Measurements from ENCODE around the gene C1orf53.

- TF ChIP-seq ESRRG (CRISPR knock-in tag; IDR thresholded peaks at IDR 0.05) (no peak), TSHZ2 (CRISPR knock-in tag; IDR thresholded peaks at IDR 0.05) (no peak), PPARA (CRISPR knock-in tag; IDR thresholded peaks at IDR 0.05; ENCODE audit: borderline replicate concordance) (no peak), PATZ1 (CRISPR knock-in tag; IDR thresholded peaks at IDR 0.05; ENCODE audit: borderline replicate concordance) (no peak), ZFP3 (CRISPR knock-in tag; IDR thresholded peaks at IDR 0.05) (no peak), ZFP30 (CRISPR knock-in tag; IDR thresholded peaks at IDR 0.05) (no peak), CSDC2 (CRISPR knock-in tag; IDR thresholded peaks at IDR 0.05) (no peak), TOX (CRISPR knock-in tag; IDR thresholded peaks at IDR 0.05; ENCODE audit: borderline replicate concordance) (no peak), CREB5 (CRISPR knock-in tag; IDR thresholded peaks at IDR 0.05; ENCODE audit: low read depth) (no peak)
These were observed 32.8 kb upstream of the C1orf53 start for GRCh38 chr1:197869490-197870077.

Data from SK-N-SH treated with all-trans-retinoic acid at 6 μM for 48 hours (cell line).